Astrocyte (in vitro differentiated cells and primary cell): ENCODE data around the gene RFLNA. TPM values are rescaled to one million over a fixed set of nuclear protein-coding genes. Genes with fewer than 3 reads are reported as not detected.

ENCODE experiments used
- DNase-seq: peaks from one replicate; pipeline ENCODE4 v3.0.0-alpha.2; 2010; ENCODE audit warnings: low read depth
- FAIRE-seq: peaks from 2 replicates; lab custom pipeline; 2011; peaks lifted over from hg19 to GRCh38; lab: Jason Lieb, UNC
- H2AFZ ChIP-seq: 2 replicates; pipeline ENCODE4 v1.6.0; 2012; ENCODE audit warnings: low read depth, low read length, inconsistent platforms
- H3K27ac ChIP-seq: 2 replicates; pipeline ENCODE4 v1.5.1; 2011; ENCODE audit warnings: low read depth, low read length, inconsistent platforms
- H3K27me3 ChIP-seq: 2 replicates; pipeline ENCODE4 v1.6.0; 2011; ENCODE audit warnings: low read length, inconsistent platforms; ENCODE audit not compliant: insufficient read depth
- H3K36me3 ChIP-seq: 2 replicates; pipeline ENCODE4 v1.5.1; 2011; ENCODE audit warnings: low read length, inconsistent platforms; ENCODE audit not compliant: insufficient read depth
- H3K4me1 ChIP-seq: 2 replicates; pipeline ENCODE4 v1.5.1; 2011; ENCODE audit warnings: low read length, inconsistent platforms; ENCODE audit not compliant: insufficient read depth
- H3K4me2 ChIP-seq: 2 replicates; pipeline ENCODE4 v1.6.0; 2012; ENCODE audit warnings: low read length, inconsistent platforms
- H3K4me3 ChIP-seq: 2 replicates; pipeline ENCODE4 v1.5.1; 2011; ENCODE audit warnings: low read depth, mild to moderate bottlenecking, low read length, inconsistent platforms; ENCODE audit not compliant: insufficient read depth
- H3K79me2 ChIP-seq: 2 replicates; pipeline ENCODE4 v1.6.0; 2012; ENCODE audit warnings: mild to moderate bottlenecking, low read length, inconsistent platforms; ENCODE audit not compliant: insufficient read depth
- H3K9ac ChIP-seq: 2 replicates; pipeline ENCODE4 v1.6.0; 2012; ENCODE audit warnings: mild to moderate bottlenecking, low read length, inconsistent platforms
- H3K9me3 ChIP-seq: 2 replicates; pipeline ENCODE4 v1.5.1; 2012; ENCODE audit warnings: low read depth, mild to moderate bottlenecking, low read length, inconsistent platforms; ENCODE audit not compliant: insufficient read depth
- H4K20me1 ChIP-seq: 2 replicates; pipeline ENCODE4 v1.6.0; 2012; ENCODE audit warnings: low read length, inconsistent platforms; ENCODE audit not compliant: insufficient read depth
- H3K27ac Mint-ChIP-seq: one replicate; pipeline ENCODE4 v1.8.0; 2021; ENCODE audit warnings: mild to moderate bottlenecking, mixed read lengths; ENCODE audit not compliant: unreplicated experiment
- H3K27me3 Mint-ChIP-seq: one replicate; pipeline ENCODE4 v1.8.0; 2021; ENCODE audit warnings: low read depth, mixed read lengths; ENCODE audit not compliant: unreplicated experiment
- H3K36me3 Mint-ChIP-seq: one replicate; pipeline ENCODE4 v1.8.0; 2021; ENCODE audit warnings: low read depth, mixed read lengths; ENCODE audit not compliant: unreplicated experiment
- H3K4me1 Mint-ChIP-seq: one replicate; pipeline ENCODE4 v1.8.0; 2021; ENCODE audit warnings: low read depth, mixed read lengths; ENCODE audit not compliant: unreplicated experiment
- H3K4me3 Mint-ChIP-seq: one replicate; pipeline ENCODE4 v1.8.0; 2021; ENCODE audit warnings: mild to moderate bottlenecking, moderate library complexity, mixed read lengths; ENCODE audit not compliant: unreplicated experiment
- H3K9me3 Mint-ChIP-seq: one replicate; pipeline ENCODE4 v1.8.0; 2021; ENCODE audit warnings: mild to moderate bottlenecking, mixed read lengths; ENCODE audit not compliant: unreplicated experiment
- CTCF ChIP-seq: IDR thresholded peaks from 2 replicates; pipeline ENCODE4 v1.5.1; 2011; ENCODE audit warnings: low read depth, mild to moderate bottlenecking, inconsistent platforms, low read length, moderate library complexity; ENCODE audit not compliant: insufficient read depth
- EZH2 ChIP-seq: IDR thresholded peaks from 2 replicates; pipeline ENCODE4 v1.6.1; 2012; ENCODE audit warnings: mild to moderate bottlenecking, low read length, inconsistent platforms; ENCODE audit not compliant: insufficient read depth
- total RNA-seq: library from RNA; stranded (reverse); gene quantifications from 2 replicates; pipeline ENCODE4 v1.2.1, GENCODE V29; 2021

RFLNA gene
- total RNA-seq, 1 donor from 2014 or later: 1.8 TPM

- Mint-ChIP-seq H3K27ac (no peak overlapping the region), H3K4me3 (no peak overlapping the region), H3K4me1 (no peaks in the 10 kb centered on the region), H3K27me3 (no peaks in the 10 kb centered on the region), H3K9me3 (no peaks in the 10 kb centered on the region), H3K36me3 (peaks cover 8% of the 10 kb centered on the region)
- H3K9ac ChIP-seq: no peak overlapping the region
- no peak overlapping the region for H3K4me2 ChIP-seq
- H3K4me3 ChIP-seq: no peak overlapping the region
- H3K27me3 ChIP-seq: no peaks in the 10 kb centered on the region
- no peak for TF ChIP-seq EZH2
- no peak for TF ChIP-seq CTCF
- no peaks in the 10 kb centered on the region for H3K9me3 ChIP-seq
- DNase-seq: no peak
- H4K20me1 ChIP-seq: peaks cover 91% of the 10 kb centered on the region
- H3K4me1 ChIP-seq: no peaks in the 10 kb centered on the region
- no peak overlapping the region for H3K27ac ChIP-seq
- peaks cover 41% of the 10 kb centered on the region for H3K79me2 ChIP-seq
- no peak for FAIRE-seq
- H3K36me3 ChIP-seq: peaks cover 72% of the 10 kb centered on the region
- H2AFZ ChIP-seq: no peak overlapping the region
Measured at GRCh38 chr12:124346425-124347168, 51.7 kb downstream of the RFLNA start.

GRCh38 chr12:124347335-124347734 lies 52.4 kb downstream of the RFLNA start:
- H4K20me1 ChIP-seq: peaks cover 94% of the 10 kb centered on the region
- no peak overlapping the region for H3K4me3 ChIP-seq
- H3K27me3 Mint-ChIP-seq: no peaks in the 10 kb centered on the region
- no peaks in the 10 kb centered on the region for H3K4me1 Mint-ChIP-seq
- peaks cover 6% of the 10 kb centered on the region for H3K36me3 Mint-ChIP-seq
- TF ChIP-seq CTCF: no peak
- TF ChIP-seq EZH2: no peak
- H3K4me3 Mint-ChIP-seq: no peak overlapping the region
- peaks cover 39% of the 10 kb centered on the region for H3K79me2 ChIP-seq
- no peak for FAIRE-seq
- no peak overlapping the region for H2AFZ ChIP-seq
- no peaks in the 10 kb centered on the region for H3K27me3 ChIP-seq
- no peak overlapping the region for H3K27ac Mint-ChIP-seq
- no peak overlapping the region for H3K9ac ChIP-seq
- H3K27ac ChIP-seq: no peak overlapping the region
- H3K4me1 ChIP-seq: no peaks in the 10 kb centered on the region
- no peaks in the 10 kb centered on the region for H3K9me3 ChIP-seq
- H3K9me3 Mint-ChIP-seq: no peaks in the 10 kb centered on the region
- no peak overlapping the region for H3K4me2 ChIP-seq
- DNase-seq: no peak
- H3K36me3 ChIP-seq: peaks cover 68% of the 10 kb centered on the region
